Ovary (tissue), 9 donors: ENCODE data around the gene MRPL21. TPM values are rescaled to one million over a fixed set of nuclear protein-coding genes. Genes with fewer than 3 reads are reported as not detected.

Source experiments
- DNase-seq, 5 donors: peaks; one replicate each; pipeline ENCODE4 v3.0.0-alpha.2; 2019 to 2020
- H3K27ac ChIP-seq, 2 donors: fragments of 200-600 bp; one replicate each; pipeline versions ENCODE4 v1.5.1 to v1.8.0; 2019 to 2022
- H3K27me3 ChIP-seq: fragments of 200-600 bp; one replicate; pipeline ENCODE4 v1.8.0; 2022
- H3K36me3 ChIP-seq: fragments of 200-600 bp; sonication (generic); one replicate; pipeline ENCODE4 v1.5.1; 2019
- H3K4me1 ChIP-seq: one replicate; pipeline ENCODE4 v1.8.1; 2013; ENCODE audit warnings: mild to moderate bottlenecking, moderate library complexity; ENCODE audit not compliant: insufficient read depth
- H3K4me3 ChIP-seq: fragments of 200-600 bp; sonication (generic); one replicate; pipeline ENCODE4 v1.5.1; 2017
- H3K9me3 ChIP-seq, 2 donors: fragments of 200-600 bp in 1 of 2; sonication (generic) in 1 of 2; one replicate each; pipeline versions ENCODE4 v1.5.1 to v1.8.1; 2013 to 2019; ENCODE audit warnings: mild to moderate bottlenecking in 1 of 2, moderate library complexity in 1 of 2
- CTCF ChIP-seq, 3 donors: fragments of 450-650 bp in 2 of 3; fragments of 200-600 bp in 1 of 3; IDR thresholded peaks; one replicate each; pipeline versions ENCODE4 v1.5.1 to v1.8.0; 2016 to 2022; ENCODE audit warnings: antibody characterized with exemption in 3 of 3, mild to moderate bottlenecking in 1 of 3
- EP300 ChIP-seq: sonication (generic); formaldehyde crosslinking; IDR thresholded peaks from one replicate; pipeline ENCODE4 v1.6.1; 2017; ENCODE audit warnings: antibody characterized with exemption
- POLR2A ChIP-seq: fragments of 450-650 bp; IDR thresholded peaks from one replicate; pipeline ENCODE4 v1.6.1; 2017; ENCODE audit warnings: antibody characterized with exemption, mild to moderate bottlenecking, moderate library complexity
- WGBS, 3 donors: extraction: QIAGEN DNeasy Blood & Tissue Kit in 1 of 3; methylation state at CpG; one replicate each; pipeline versions ENCODE4 v1.1.5 to v1.1.7; 2013 to 2017; 5-methylcytosine and 5-hydroxymethylcytosine counted together
- intact Hi-C, 4 donors: fragments of 100-400 bp; cut with DNase I; formaldehyde crosslinking; loops; one replicate each; pipeline versions ENCODE4 v1.11.0 to v1.15.1; 2022 to 2023
- polyA plus RNA-seq, 2 donors: library from polyadenylated mRNA; stranded (reverse); fragments of 200-250 nt in 1 of 2; fragments of 350-450 nt in 1 of 2; fragmentation: Illumina TruSeq in 1 of 2; extraction: RNeasy Lipid Tissue Mini Kit (QIAGEN cat#74804) in 1 of 2; gene quantifications; one replicate each; pipeline ENCODE4 v1.2.3, GENCODE V29; 2013 to 2014
- total RNA-seq, 7 donors: library from RNA; depleted of rRNA in 2 of 7; stranded (reverse); fragments of >200 nt in 2 of 7; fragmentation: NEBNext Ultra II Directional in 3 of 7; extraction: Animal tissue kit (Norgen Biotek cat#: 25700) in 3 of 7; gene quantifications; one replicate each; pipeline versions ENCODE4 v1.1.0 to v1.2.4, GENCODE V29; 2016 to 2023
- donor health status: DM: no; HTN: no; CAD: no; lungs with moderate emphysema.
- donor health status: DM: no; HTN: no; CAD: no.
- donor health status: Bipolar disorder and iron deficiency.
- donor health status: DM: yes; HTN: yes; CAD: no.
- donor health status: DM: no; HTN: no; CAD: no.
- donor health status: DM: yes; HTN: yes; CAD: no.

The MRPL21 gene
- total and polyA plus RNA-seq, 9 donors, result 40.3 to 74.7 (median 59.3) TPM

- DNase-seq, result no peak
- WGBS, 3 donors, result 90 to 94% (median 92%) methylated on average over 6 of the region's 6 CpGs
- TF ChIP-seq POLR2A (no peak), EP300 (no peak), CTCF (IDR thresholded peaks at IDR 0.05) (no peak)
- Histone ChIP-seq H3K27ac (no peak overlapping the region), H3K27me3 (no peaks in the 10 kb centered on the region), H3K36me3 (no peaks in the 10 kb centered on the region), H3K4me3 (no peak overlapping the region), H3K9me3 (no peaks in the 10 kb centered on the region), H3K4me1 (peaks cover 8% of the 10 kb centered on the region)
- intact Hi-C loops, result loop anchor here in 1 of 4 donors (10.0 kb wide), 1 partner anchor 170 kb away; the partner anchor contains the start of gene MRGPRF
These were observed 58.8 kb downstream of the MRPL21 start for GRCh38 chr11:68844801-68845200.

GRCh38 chr11:68844376-68844775, 59.3 kb downstream of the MRPL21 start:
- H3K4me1 ChIP-seq, result peaks cover 8% of the 10 kb centered on the region

GRCh38 chr11:68843703-68844312, 59.8 kb downstream of the MRPL21 start:
- TF ChIP-seq POLR2A, result no peak
- peak in 1 of 3 donors; percentile 29 for TF ChIP-seq CTCF (IDR thresholded peaks at IDR 0.05)
- no peaks in the 10 kb centered on the region for H3K9me3 ChIP-seq
- 3 to 10% (median 4%) methylated on average over 41 to 54 of the region's 54 CpGs for WGBS, 3 donors
- no peaks in the 10 kb centered on the region for H3K36me3 ChIP-seq
- peak; percentile 56 to 79 (median 66) for DNase-seq
- H3K27me3 ChIP-seq, result no peaks in the 10 kb centered on the region
- H3K4me1 ChIP-seq, result peaks cover 8% of the 10 kb centered on the region
- intact Hi-C loops, result loop anchor here in 1 of 4 donors (10.0 kb wide), 1 partner anchor 171 kb away; the partner anchor contains the start of gene MRGPRF
- H3K4me3 ChIP-seq, result peak overlapping the region; percentile 66
- H3K27ac ChIP-seq, result peak overlapping the region in 1 of 2 donors; percentile 30

More at GRCh38 chr11:68844376-68844775, 59.3 kb downstream of the MRPL21 start:
- no peaks in the 10 kb centered on the region for H3K27me3 ChIP-seq
- H3K27ac ChIP-seq, result peak overlapping the region in 1 of 2 donors; percentile 30
- intact Hi-C loops, result loop anchor here in 1 of 4 donors (10.0 kb wide), 1 partner anchor 170 kb away; the partner anchor contains the start of gene MRGPRF
- no peaks in the 10 kb centered on the region for H3K9me3 ChIP-seq
- H3K36me3 ChIP-seq, result no peaks in the 10 kb centered on the region
- H3K4me3 ChIP-seq, result no peak overlapping the region
- no peak for DNase-seq
- no peak for TF ChIP-seq EP300
- TF ChIP-seq POLR2A, result no peak
- TF ChIP-seq CTCF (IDR thresholded peaks at IDR 0.05), result no peak
- 89 to 96% (median 92%) methylated on average over 3 of the region's 3 CpGs for WGBS, 3 donors

- TF ChIP-seq EP300, result no peak
- TF ChIP-seq POLR2A, result no peak
- no peak for TF ChIP-seq CTCF (IDR thresholded peaks at IDR 0.05)
- H3K4me3 ChIP-seq, result peak overlapping the region; percentile 66
- peak in 2 of 5 donors; percentile 49 for DNase-seq
- no peaks in the 10 kb centered on the region for H3K36me3 ChIP-seq
- intact Hi-C loops, result loop anchor here in 1 of 4 donors (10.0 kb wide), 1 partner anchor 172 kb away; the partner anchor contains the start of gene MRGPRF
- H3K4me1 ChIP-seq, result peaks cover 10% of the 10 kb centered on the region
- no peaks in the 10 kb centered on the region for H3K27me3 ChIP-seq
- no peaks in the 10 kb centered on the region for H3K9me3 ChIP-seq
- peak overlapping the region in 1 of 2 donors; percentile 45 for H3K27ac ChIP-seq
- 2 to 6% (median 4%) methylated on average over 22 to 23 of the region's 23 CpGs for WGBS, 3 donors
These were observed 60.5 kb downstream of the MRPL21 start for GRCh38 chr11:68843052-68843561.
